ENCODE measurements around the gene NOL7. TPM values are rescaled to one million over a fixed set of nuclear protein-coding genes. Genes with fewer than 3 reads are reported as not detected.

The NOL7 gene
- total and polyA plus RNA-seq, 2 of the 8 experiments (the other 6 are each of a cell fraction or from before 2014, with no cell fraction given) = 16.4 to 70.4 TPM

DNA sequence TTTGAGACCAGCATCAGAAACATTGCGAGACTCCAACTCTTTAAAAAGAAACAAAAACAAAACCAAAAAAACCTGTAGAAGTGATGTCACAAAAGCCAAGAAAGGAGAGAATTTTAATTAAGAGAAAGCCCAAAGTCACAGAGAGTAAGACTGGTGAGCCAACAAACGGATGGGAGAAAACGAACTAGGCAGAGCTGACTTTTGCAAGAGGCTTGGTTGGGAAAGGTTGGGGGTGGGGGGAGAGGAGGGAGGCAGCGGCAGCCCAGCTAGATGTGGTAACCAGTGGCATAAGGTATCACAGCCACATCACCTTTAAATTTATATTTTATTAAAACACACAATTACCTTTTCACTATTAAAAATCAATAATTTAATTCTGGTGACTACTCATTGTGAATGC lies 23.5 kb downstream of the NOL7 start:
- Histone ChIP-seq H3K4me3 (ENCODE audit: extremely low read depth in 1 of 4, insufficient read depth in 2 of 4, low read depth in 3 of 4, low read length in 4 of 4) (no peak overlapping the region), H3K27ac (ENCODE audit: low read depth, low read length) (no peak overlapping the region), H3K56ac (replicated peaks; ENCODE audit: insufficient read length, low read depth, low read length) (no peak overlapping the region), H4K20me1 (replicated peaks in 1 of 2; ENCODE audit: control insufficient read depth in 1 of 2, insufficient read depth in 2 of 2, low read length in 2 of 2) (no peaks in the 10 kb centered on the region), H3K4me2 (ENCODE audit: insufficient read depth in 1 of 2, low read depth in 2 of 2, low read length in 2 of 2) (no peak overlapping the region), H4K5ac (ENCODE audit: insufficient read length, low read depth, low read length) (no peak overlapping the region), H3K9me3 (ENCODE audit: insufficient read depth in 2 of 2, low read depth in 1 of 2, low read length in 1 of 2) (no peaks in the 10 kb centered on the region), H3K14ac (ENCODE audit: insufficient read length) (no peak overlapping the region), H4K8ac (ENCODE audit: extremely low read depth, insufficient read depth, low read length) (no peak overlapping the region), H3K18ac (ENCODE audit: extremely low read depth, low read length) (no peak overlapping the region), H3K9ac (replicated peaks in 1 of 4; ENCODE audit: extremely low read depth in 1 of 4, low read depth in 3 of 4, low read length in 3 of 4) (no peak overlapping the region), H3K23me2 (ENCODE audit: low read depth, low read length) (no peaks in the 10 kb centered on the region), H2AFZ (ENCODE audit: low read length) (no peak overlapping the region), H3K79me2 (ENCODE audit: control insufficient read depth in 1 of 2, insufficient read depth in 2 of 2, low read length in 2 of 2) (no peaks in the 10 kb centered on the region), H2AK5ac (ENCODE audit: low read depth, low read length) (no peak overlapping the region), H3K27me3 (replicated peaks in 1 of 4; ENCODE audit: control insufficient read depth in 3 of 4, extremely low read depth in 1 of 4, insufficient read depth in 3 of 4, low read length in 3 of 4) (no peaks in the 10 kb centered on the region), H4K91ac (replicated peaks; ENCODE audit: insufficient read length, low read length) (no peak overlapping the region), H3K4me1 (replicated peaks in 1 of 4; ENCODE audit: control insufficient read depth in 3 of 4, insufficient read depth in 4 of 4, low read length in 3 of 4) (peaks cover 0 to 12% (median 2%) of the 10 kb centered on the region in 4 experiments; a peak in 2 of 7 replicates), H2BK12ac (ENCODE audit: low read depth, low read length) (no peak overlapping the region), H3K23ac (ENCODE audit: insufficient read length) (no peak overlapping the region), H3K79me1 (ENCODE audit: low read depth, low read length) (no peaks in the 10 kb centered on the region), H2BK15ac (ENCODE audit: low read length) (no peak overlapping the region), H2BK120ac (replicated peaks; ENCODE audit: low read depth, low read length) (no peak overlapping the region), H2BK5ac (ENCODE audit: low read depth, low read length) (no peak overlapping the region), H3K36me3 (ENCODE audit: control insufficient read depth in 2 of 4, insufficient read depth in 4 of 4, low read length in 3 of 4) (peaks cover 0 to 20% (median under 1%) of the 10 kb centered on the region in 4 experiments; a peak in 3 of 8 replicates), H3K4ac (replicated peaks; ENCODE audit: insufficient read length, low read depth, low read length) (no peak overlapping the region), H2BK20ac (ENCODE audit: low read length) (no peak overlapping the region)
- ChIA-PET CTCF (ENCODE audit: partially characterized antibody) (no interaction called here), POLR2A (ENCODE audit: partially characterized antibody) (interaction anchor here (1.3 kb wide), 1 partner anchor 23 kb away, joined by 4 read pairs; the partner anchor contains the start of gene NOL7)
- FAIRE-seq = no peak
- WGBS, 2 experiments (ENCODE audit: extremely low coverage in 1 of 2, insufficient coverage in 1 of 2, insufficient read length in 1 of 2, insufficient replicate concordance in 2 of 2, low coverage in 1 of 2, low lambda C conversion rate in 2 of 2, missing lambda C conversion rate in 1 of 2) = 81% methylated on average over 4 of the region's 4 CpGs; no CpG with 5 or more reads in 1 of the 2 experiments
- DNase-seq (ENCODE audit: low read depth in 1 of 2, low spot score in 2 of 2) = no peak
- TF ChIP-seq FOSL1 (IDR thresholded peaks at IDR 0.05; ENCODE audit: insufficient read depth, low read depth, low read length) (no peak), SP4 (IDR thresholded peaks at IDR 0.05; ENCODE audit: low read length) (no peak), POLR2AphosphoS5 (IDR thresholded peaks at IDR 0.05; ENCODE audit: low read depth, low read length) (no peak), EP300 (IDR thresholded peaks at IDR 0.05; ENCODE audit: borderline replicate concordance in 1 of 2, low read depth in 2 of 2, low read length in 2 of 2) (no peak), JUND (IDR thresholded peaks at IDR 0.05; ENCODE audit: low read length) (no peak), RBBP5 (IDR thresholded peaks at IDR 0.05; ENCODE audit: borderline replicate concordance, low read depth, low read length) (no peak), EGR1 (IDR thresholded peaks at IDR 0.05; ENCODE audit: borderline replicate concordance, low read depth, low read length) (no peak), KDM5A (IDR thresholded peaks at IDR 0.05; ENCODE audit: low read length) (no peak), RAD21 (IDR thresholded peaks at IDR 0.05 in 1 of 2, conservative IDR thresholded peaks at IDR 0.05 in 1 of 2; ENCODE audit: low read depth in 2 of 2, low read length in 2 of 2) (no peak)
- TF ChIP-seq, protein P1, sequence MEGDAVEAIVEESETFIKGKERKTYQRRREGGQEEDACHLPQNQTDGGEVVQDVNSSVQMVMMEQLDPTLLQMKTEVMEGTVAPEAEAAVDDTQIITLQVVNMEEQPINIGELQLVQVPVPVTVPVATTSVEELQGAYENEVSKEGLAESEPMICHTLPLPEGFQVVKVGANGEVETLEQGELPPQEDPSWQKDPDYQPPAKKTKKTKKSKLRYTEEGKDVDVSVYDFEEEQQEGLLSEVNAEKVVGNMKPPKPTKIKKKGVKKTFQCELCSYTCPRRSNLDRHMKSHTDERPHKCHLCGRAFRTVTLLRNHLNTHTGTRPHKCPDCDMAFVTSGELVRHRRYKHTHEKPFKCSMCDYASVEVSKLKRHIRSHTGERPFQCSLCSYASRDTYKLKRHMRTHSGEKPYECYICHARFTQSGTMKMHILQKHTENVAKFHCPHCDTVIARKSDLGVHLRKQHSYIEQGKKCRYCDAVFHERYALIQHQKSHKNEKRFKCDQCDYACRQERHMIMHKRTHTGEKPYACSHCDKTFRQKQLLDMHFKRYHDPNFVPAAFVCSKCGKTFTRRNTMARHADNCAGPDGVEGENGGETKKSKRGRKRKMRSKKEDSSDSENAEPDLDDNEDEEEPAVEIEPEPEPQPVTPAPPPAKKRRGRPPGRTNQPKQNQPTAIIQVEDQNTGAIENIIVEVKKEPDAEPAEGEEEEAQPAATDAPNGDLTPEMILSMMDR (IDR thresholded peaks at IDR 0.05; ENCODE audit: control extremely low read depth in 1 of 3, insufficient read depth in 1 of 3, low read depth in 1 of 3, low read length in 3 of 3) = no peak
- TF ChIP-seq, protein P2, sequence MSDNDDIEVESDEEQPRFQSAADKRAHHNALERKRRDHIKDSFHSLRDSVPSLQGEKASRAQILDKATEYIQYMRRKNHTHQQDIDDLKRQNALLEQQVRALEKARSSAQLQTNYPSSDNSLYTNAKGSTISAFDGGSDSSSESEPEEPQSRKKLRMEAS (IDR thresholded peaks at IDR 0.05) = no peak
